T47D (cell line): ENCODE measurements around the gene CORO7.

Source experiments
- DNase-seq, 2 experiments: peaks; one replicate each; pipeline versions ENCODE4 v3.0.0 to v3.0.0-alpha.2; 2011 to 2012; ENCODE audit warnings: low read depth in 1 of 2, low spot score in 1 of 2
- JUND ChIP-seq: IDR thresholded peaks from 2 replicates; pipeline ENCODE4 v1.6.1; 2012; ENCODE audit warnings: low read depth
- in situ Hi-C: cut with HindIII; loops from 2 replicates; pipeline ENCODE4 v1.10.0; 2016; ENCODE audit warnings: low sequenced_read_pairs, low pct_unique_long_range_greater_than_20kb

The CORO7 gene

GRCh38 chr16:4316864-4317531, 99.4 kb downstream of the CORO7 start:
- DNase-seq: peak in 1 of 2 experiments; percentile 65
- in situ Hi-C loops: no loop called here

GRCh38 chr16:4316108-4316863, 100.1 kb downstream of the CORO7 start:
- no peak for TF ChIP-seq JUND
- DNase-seq: no peak
- in situ Hi-C loops: no loop called here

More at GRCh38 chr16:4316864-4317531, 99.4 kb downstream of the CORO7 start:
- TF ChIP-seq JUND: no peak

GRCh38 chr16:4315186-4316107, 100.9 kb downstream of the CORO7 start, which contains the start of gene GLIS2:
TSS of gene GLIS2 (plus strand) at chr16:4316067. CDS start at chr16:4332281, 16,214 bp downstream.
- DNase-seq: peak; percentile 80 to 85
- in situ Hi-C loops: no loop called here
- TF ChIP-seq JUND: no peak

- in situ Hi-C loops: no loop called here
- DNase-seq: peak in 1 of 2 experiments; percentile 53
- no peak for TF ChIP-seq JUND
These were observed 101.7 kb downstream of the CORO7 start for GRCh38 chr16:4314532-4315185.

GRCh38 chr16:4313563-4314531, 102.5 kb downstream of the CORO7 start:
- TF ChIP-seq JUND: no peak
- in situ Hi-C loops: no loop called here
- DNase-seq: no peak

- no peak for TF ChIP-seq JUND
- in situ Hi-C loops: no loop called here
- peak in 1 of 2 experiments; percentile 65 for DNase-seq
These were observed 106.5 kb downstream of the CORO7 start for GRCh38 chr16:4309833-4310266.

- in situ Hi-C loops: no loop called here
- DNase-seq: no peak
- no peak for TF ChIP-seq JUND
These were observed 107.1 kb downstream of the CORO7 start for GRCh38 chr16:4309102-4309832.

- DNase-seq: peak; percentile 91 to 99
- no peak for TF ChIP-seq JUND
- in situ Hi-C loops: no loop called here
These were observed 109.0 kb downstream of the CORO7 start for GRCh38 chr16:4307215-4308037.

GRCh38 chr16:4306470-4307214, 109.8 kb downstream of the CORO7 start:
- in situ Hi-C loops: no loop called here
- no peak for TF ChIP-seq JUND
- no peak for DNase-seq
